OCI-LY1 (cell line): ENCODE measurements around the gene AFAP1L2.

ENCODE experiments used
- H2AFZ ChIP-seq: fragments of 200-600 bp; sonication (generic), shearing (Covaris generic); 2 replicates; pipeline ENCODE4 v1.6.0; 2014; ENCODE audit warnings: antibody characterized with exemption, mild to moderate bottlenecking, low read length
- H3F3A ChIP-seq: fragments of 200-600 bp; sonication (generic), shearing (Covaris generic); 2 replicates; pipeline ENCODE4 v1.6.0; 2014; ENCODE audit warnings: mild to moderate bottlenecking, antibody characterized with exemption, low read length, moderate library complexity; ENCODE audit not compliant: insufficient read depth
- H3K27ac ChIP-seq: fragments of 200-600 bp; sonication (generic); 2 replicates; pipeline ENCODE4 v1.5.1; 2014; ENCODE audit warnings: low read length, mixed run types, mild to moderate bottlenecking, low read depth; ENCODE audit not compliant: poor library complexity, severe bottlenecking
- H3K27me3 ChIP-seq: fragments of 200-600 bp; sonication (generic); 2 replicates; pipeline ENCODE4 v1.6.0; 2014; ENCODE audit warnings: antibody characterized with exemption, mild to moderate bottlenecking, low read length, moderate library complexity; ENCODE audit not compliant: insufficient read depth
- H3K36me3 ChIP-seq: fragments of 200-600 bp; sonication (generic); 2 replicates; pipeline ENCODE4 v1.6.1; 2014; ENCODE audit warnings: mild to moderate bottlenecking, antibody characterized with exemption, low read length, moderate library complexity, mixed read lengths; ENCODE audit not compliant: insufficient read depth
- H3K4me1 ChIP-seq: fragments of 200-600 bp; sonication (generic); 2 replicates; pipeline ENCODE4 v1.5.1; 2014; ENCODE audit warnings: mild to moderate bottlenecking, low read length, moderate library complexity; ENCODE audit not compliant: insufficient read depth, severe bottlenecking
- H3K4me2 ChIP-seq: fragments of 200-600 bp; sonication (generic), shearing (Covaris generic); 2 replicates; pipeline ENCODE4 v1.6.1; 2014; ENCODE audit warnings: low read length
- H3K4me3 ChIP-seq: fragments of 200-600 bp; sonication (generic); 2 replicates; pipeline ENCODE4 v1.5.1; 2014; ENCODE audit warnings: low read length, low read depth, mild to moderate bottlenecking, mixed read lengths; ENCODE audit not compliant: poor library complexity, severe bottlenecking
- H3K79me2 ChIP-seq: fragments of 200-600 bp; shearing (Covaris generic); 2 replicates; pipeline ENCODE4 v1.6.1; 2016; ENCODE audit warnings: mixed run types, low read length, mixed read lengths; ENCODE audit not compliant: insufficient read depth
- H3K9ac ChIP-seq: fragments of 200-600 bp; sonication (generic), shearing (Covaris generic); 2 replicates; pipeline ENCODE4 v1.6.1; 2014; ENCODE audit warnings: mild to moderate bottlenecking, low read length, mixed read lengths
- H3K9me2 ChIP-seq: fragments of 200-600 bp; sonication (generic), shearing (Covaris generic); 2 replicates; pipeline ENCODE4 v1.6.1; 2014; ENCODE audit warnings: low read depth, mild to moderate bottlenecking, low read length, mixed read lengths
- H3K9me3 ChIP-seq: fragments of 200-600 bp; shearing (Covaris generic); 2 replicates; pipeline ENCODE4 v1.6.1; 2014; ENCODE audit warnings: low read length, mixed read lengths
- H4K20me1 ChIP-seq: fragments of 200-600 bp; sonication (generic), shearing (Covaris generic); 2 replicates; pipeline ENCODE4 v1.6.0; 2016; ENCODE audit warnings: mild to moderate bottlenecking, low read length; ENCODE audit not compliant: insufficient read depth
- EZH2 ChIP-seq: fragments of 200-600 bp; sonication (generic), shearing (Covaris generic); IDR thresholded peaks from 2 replicates; pipeline ENCODE4 v1.8.0; 2017; ENCODE audit warnings: borderline replicate concordance, mixed run types, mild to moderate bottlenecking, antibody characterized with exemption, low read length, moderate library complexity, mixed read lengths
- TF ChIP-seq, protein P1 (sequence below): fragments of 200-600 bp; sonication (generic), shearing (Covaris generic); IDR thresholded peaks from 2 replicates; pipeline ENCODE4 v1.5.1; 2017; ENCODE audit warnings: mild to moderate bottlenecking, antibody characterized with exemption, low read length, moderate library complexity, mixed read lengths

The AFAP1L2 gene

DNA sequence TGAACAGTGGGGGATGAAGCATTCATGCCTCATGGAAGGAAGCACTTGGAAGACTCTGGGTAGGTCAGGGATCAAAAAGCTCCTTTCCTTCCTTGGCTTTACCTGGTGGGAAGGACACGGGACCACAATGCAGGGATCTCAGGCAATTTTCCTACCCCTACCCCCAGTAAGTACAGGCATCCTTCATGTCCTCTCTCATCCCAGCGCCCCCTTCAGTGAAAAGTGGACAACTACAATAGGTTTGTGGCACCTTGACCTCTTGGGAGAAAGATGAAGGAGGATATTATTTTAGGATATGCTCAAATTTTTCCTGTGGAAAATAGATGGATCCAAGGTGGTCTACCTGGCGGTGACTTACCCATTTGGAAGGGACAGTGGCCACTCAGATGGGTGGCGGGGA is 16.5 kb downstream of the AFAP1L2 start:
- Histone ChIP-seq H3K27me3 (peaks cover 5% of the 10 kb centered on the region; the same call in 1 of the 2 replicates), H3K4me2 (no peak overlapping the region), H3K36me3 (no peaks in the 10 kb centered on the region), H3F3A (no peaks in the 10 kb centered on the region), H3K9me2 (no peaks in the 10 kb centered on the region), H3K27ac (no peak overlapping the region), H3K4me1 (no peaks in the 10 kb centered on the region), H3K9me3 (no peaks in the 10 kb centered on the region), H3K4me3 (no peak overlapping the region), H4K20me1 (no peaks in the 10 kb centered on the region), H3K79me2 (no peaks in the 10 kb centered on the region), H3K9ac (no peak overlapping the region), H2AFZ (no peak overlapping the region)
- TF ChIP-seq EZH2, result no peak
- TF ChIP-seq, protein P1, sequence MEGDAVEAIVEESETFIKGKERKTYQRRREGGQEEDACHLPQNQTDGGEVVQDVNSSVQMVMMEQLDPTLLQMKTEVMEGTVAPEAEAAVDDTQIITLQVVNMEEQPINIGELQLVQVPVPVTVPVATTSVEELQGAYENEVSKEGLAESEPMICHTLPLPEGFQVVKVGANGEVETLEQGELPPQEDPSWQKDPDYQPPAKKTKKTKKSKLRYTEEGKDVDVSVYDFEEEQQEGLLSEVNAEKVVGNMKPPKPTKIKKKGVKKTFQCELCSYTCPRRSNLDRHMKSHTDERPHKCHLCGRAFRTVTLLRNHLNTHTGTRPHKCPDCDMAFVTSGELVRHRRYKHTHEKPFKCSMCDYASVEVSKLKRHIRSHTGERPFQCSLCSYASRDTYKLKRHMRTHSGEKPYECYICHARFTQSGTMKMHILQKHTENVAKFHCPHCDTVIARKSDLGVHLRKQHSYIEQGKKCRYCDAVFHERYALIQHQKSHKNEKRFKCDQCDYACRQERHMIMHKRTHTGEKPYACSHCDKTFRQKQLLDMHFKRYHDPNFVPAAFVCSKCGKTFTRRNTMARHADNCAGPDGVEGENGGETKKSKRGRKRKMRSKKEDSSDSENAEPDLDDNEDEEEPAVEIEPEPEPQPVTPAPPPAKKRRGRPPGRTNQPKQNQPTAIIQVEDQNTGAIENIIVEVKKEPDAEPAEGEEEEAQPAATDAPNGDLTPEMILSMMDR, result peak; percentile 31; the same call in 1 of the 2 replicates

DNA sequence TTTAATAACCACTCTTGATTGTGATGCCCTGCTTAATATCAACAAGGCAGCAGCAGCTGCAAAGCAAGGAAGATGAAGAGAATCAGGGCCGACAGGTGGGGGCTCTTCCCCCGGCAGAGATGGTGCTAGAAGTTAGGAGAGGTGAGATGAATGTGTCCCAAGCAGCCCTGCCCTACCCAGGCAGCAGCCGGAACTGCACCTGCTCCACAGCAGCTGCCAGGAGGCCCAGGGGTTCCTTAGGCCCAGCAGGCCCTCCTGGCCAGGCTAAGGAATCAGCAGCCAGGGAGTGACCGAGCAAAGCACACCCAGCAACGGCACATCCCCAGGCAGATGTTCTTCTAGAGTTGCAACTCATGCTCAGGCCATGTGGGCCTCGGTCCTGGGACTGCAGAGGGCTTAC is 17.9 kb downstream of the AFAP1L2 start:
- H3K27ac ChIP-seq, result no peak overlapping the region
- no peak overlapping the region for H2AFZ ChIP-seq
- no peaks in the 10 kb centered on the region for H3K9me2 ChIP-seq
- H3K9ac ChIP-seq, result no peak overlapping the region
- no peaks in the 10 kb centered on the region for H4K20me1 ChIP-seq
- H3F3A ChIP-seq, result no peaks in the 10 kb centered on the region
- H3K9me3 ChIP-seq, result no peaks in the 10 kb centered on the region
- no peaks in the 10 kb centered on the region for H3K4me1 ChIP-seq
- no peak overlapping the region for H3K4me2 ChIP-seq
- no peaks in the 10 kb centered on the region for H3K36me3 ChIP-seq
- no peak overlapping the region for H3K4me3 ChIP-seq
- H3K79me2 ChIP-seq, result no peaks in the 10 kb centered on the region
- H3K27me3 ChIP-seq, result peaks cover 5% of the 10 kb centered on the region; the same call in 1 of the 2 replicates
- TF ChIP-seq, protein P1, result no peak
- no peak for TF ChIP-seq EZH2

DNA sequence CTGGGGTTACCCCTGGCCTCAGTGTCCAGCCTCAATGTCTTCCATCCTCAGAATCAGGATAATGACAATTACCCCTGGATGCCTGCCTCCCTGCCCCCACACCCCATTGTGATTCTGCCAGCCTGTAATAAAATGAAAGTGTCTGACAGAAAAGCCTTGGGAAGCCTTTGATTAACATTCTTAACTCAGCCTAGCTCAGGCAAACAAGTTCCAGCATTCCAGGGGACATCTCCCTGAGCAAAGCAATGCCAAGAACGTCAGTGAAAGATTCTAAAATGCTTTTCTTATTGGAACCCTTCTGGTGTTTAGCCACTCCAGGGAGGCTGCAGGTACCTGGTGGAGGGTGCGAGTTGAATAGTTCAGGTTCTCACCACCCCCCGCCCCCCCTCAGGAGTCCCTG is 18.7 kb downstream of the AFAP1L2 start:
- Histone ChIP-seq H3F3A (no peaks in the 10 kb centered on the region), H3K27me3 (peaks cover 5% of the 10 kb centered on the region; the same call in 1 of the 2 replicates)

More for the DNA sequence above, 18.7 kb downstream of the AFAP1L2 start:
- Histone ChIP-seq H3K27ac (no peak overlapping the region), H3K9me2 (no peaks in the 10 kb centered on the region), H3K9ac (no peak overlapping the region), H3K4me2 (no peak overlapping the region), H3K4me3 (no peak overlapping the region), H2AFZ (no peak overlapping the region), H3K4me1 (no peaks in the 10 kb centered on the region), H3K79me2 (no peaks in the 10 kb centered on the region), H3K9me3 (no peaks in the 10 kb centered on the region), H4K20me1 (no peaks in the 10 kb centered on the region), H3K36me3 (no peaks in the 10 kb centered on the region)
- TF ChIP-seq, protein P1, result no peak
- no peak for TF ChIP-seq EZH2
